ENCODE measurements around the gene UTS2R.

GRCh38 chr17:82408288-82408937 is 36.8 kb downstream of the UTS2R start:
- TF ChIP-seq CTCF (conservative IDR thresholded peaks at IDR 0.05; ENCODE audit: low read depth, low read length) (no peak), POLR2A (IDR thresholded peaks at IDR 0.05; ENCODE audit: low read depth, low read length) (no peak), MAFK (IDR thresholded peaks at IDR 0.05; ENCODE audit: low read depth, low read length) (no peak), CEBPB (IDR thresholded peaks at IDR 0.05; ENCODE audit: low read depth, low read length) (no peak), FOS (IDR thresholded peaks at IDR 0.05; ENCODE audit: low read depth, low read length) (no peak), RFX5 (IDR thresholded peaks at IDR 0.05; ENCODE audit: low read depth, low read length) (no peak), RCOR1 (IDR thresholded peaks at IDR 0.05; ENCODE audit: insufficient replicate concordance, low read length) (no peak), SMC3 (IDR thresholded peaks at IDR 0.05; ENCODE audit: low read depth, low read length) (no peak), MXI1 (IDR thresholded peaks at IDR 0.05; ENCODE audit: borderline replicate concordance, low read depth, low read length) (no peak), RAD21 (IDR thresholded peaks at IDR 0.05; ENCODE audit: low read length) (no peak), CHD1 (IDR thresholded peaks at IDR 0.05; ENCODE audit: low read depth, low read length) (no peak), BHLHE40 (IDR thresholded peaks at IDR 0.05; ENCODE audit: low read depth, low read length) (no peak)
- TF ChIP-seq, protein P1, sequence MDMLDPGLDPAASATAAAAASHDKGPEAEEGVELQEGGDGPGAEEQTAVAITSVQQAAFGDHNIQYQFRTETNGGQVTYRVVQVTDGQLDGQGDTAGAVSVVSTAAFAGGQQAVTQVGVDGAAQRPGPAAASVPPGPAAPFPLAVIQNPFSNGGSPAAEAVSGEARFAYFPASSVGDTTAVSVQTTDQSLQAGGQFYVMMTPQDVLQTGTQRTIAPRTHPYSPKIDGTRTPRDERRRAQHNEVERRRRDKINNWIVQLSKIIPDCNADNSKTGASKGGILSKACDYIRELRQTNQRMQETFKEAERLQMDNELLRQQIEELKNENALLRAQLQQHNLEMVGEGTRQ (IDR thresholded peaks at IDR 0.05; ENCODE audit: low read depth, low read length), result no peak

All from IMR-90 (cell line).